Transverse colon (tissue), 4 donors: ENCODE measurements around the gene SULT4A1.

Experiments
- POLR2A ChIP-seq: fragments of 450-650 bp; IDR thresholded peaks from one replicate; pipeline ENCODE4 v1.6.1; 2016; ENCODE audit warnings: antibody characterized with exemption, mild to moderate bottlenecking, moderate library complexity
- POLR2AphosphoS5 ChIP-seq, 3 donors: sonication (generic); formaldehyde crosslinking; IDR thresholded peaks; one replicate each; pipeline ENCODE4 v1.6.1; 2016; ENCODE audit warnings: antibody characterized with exemption in 3 of 3
- TF ChIP-seq, protein P1 (sequence below), 5 experiments: fragments of 200-600 bp in 3 of 5; fragments of 450-650 bp in 2 of 5; sonication (generic) in 3 of 5; IDR thresholded peaks; 1 replicate in 2 of 5; 2 replicates in 3 of 5; pipeline ENCODE4 v1.5.1; 2016 to 2017; ENCODE audit warnings: antibody characterized with exemption in 5 of 5, inconsistent platforms in 3 of 5, mild to moderate bottlenecking in 2 of 5, moderate library complexity in 1 of 5

DNA sequence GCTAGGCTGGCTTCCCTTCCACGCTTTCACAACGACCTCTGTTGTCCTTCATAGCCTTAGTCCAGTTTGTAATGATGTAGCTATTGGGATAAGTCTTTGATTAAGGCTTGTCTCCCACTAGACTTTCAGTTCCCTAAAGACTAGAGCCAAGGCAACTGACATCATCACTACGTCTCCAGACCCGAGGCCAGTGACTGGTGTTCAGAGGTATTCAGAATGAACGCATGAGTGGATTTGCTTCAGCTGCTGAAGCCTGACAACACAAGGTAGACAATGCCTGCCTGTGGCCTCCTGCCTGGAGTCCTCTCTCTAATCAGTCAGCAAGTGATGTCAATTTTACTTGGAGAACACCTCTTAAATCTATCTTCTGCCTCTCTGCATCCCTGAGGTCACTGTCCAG, 63.8 kb downstream of the SULT4A1 start:
- TF ChIP-seq, protein P1, sequence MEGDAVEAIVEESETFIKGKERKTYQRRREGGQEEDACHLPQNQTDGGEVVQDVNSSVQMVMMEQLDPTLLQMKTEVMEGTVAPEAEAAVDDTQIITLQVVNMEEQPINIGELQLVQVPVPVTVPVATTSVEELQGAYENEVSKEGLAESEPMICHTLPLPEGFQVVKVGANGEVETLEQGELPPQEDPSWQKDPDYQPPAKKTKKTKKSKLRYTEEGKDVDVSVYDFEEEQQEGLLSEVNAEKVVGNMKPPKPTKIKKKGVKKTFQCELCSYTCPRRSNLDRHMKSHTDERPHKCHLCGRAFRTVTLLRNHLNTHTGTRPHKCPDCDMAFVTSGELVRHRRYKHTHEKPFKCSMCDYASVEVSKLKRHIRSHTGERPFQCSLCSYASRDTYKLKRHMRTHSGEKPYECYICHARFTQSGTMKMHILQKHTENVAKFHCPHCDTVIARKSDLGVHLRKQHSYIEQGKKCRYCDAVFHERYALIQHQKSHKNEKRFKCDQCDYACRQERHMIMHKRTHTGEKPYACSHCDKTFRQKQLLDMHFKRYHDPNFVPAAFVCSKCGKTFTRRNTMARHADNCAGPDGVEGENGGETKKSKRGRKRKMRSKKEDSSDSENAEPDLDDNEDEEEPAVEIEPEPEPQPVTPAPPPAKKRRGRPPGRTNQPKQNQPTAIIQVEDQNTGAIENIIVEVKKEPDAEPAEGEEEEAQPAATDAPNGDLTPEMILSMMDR (IDR thresholded peaks at IDR 0.05), result no peak
- TF ChIP-seq POLR2A (no peak), POLR2AphosphoS5 (IDR thresholded peaks at IDR 0.05) (no peak)
